Measurements from ENCODE around the gene SDK2.

The SDK2 gene

GRCh38 chr17:73498886-73499554 is 145.2 kb downstream of the SDK2 start:
- DNase-seq, result no peak

GRCh38 chr17:73498176-73498575 is 146.1 kb downstream of the SDK2 start:
- no peak for DNase-seq

GRCh38 chr17:73497721-73498120 is 146.5 kb downstream of the SDK2 start:
- DNase-seq, result no peak

GRCh38 chr17:73496232-73496631 is 148.0 kb downstream of the SDK2 start:
- no peak for DNase-seq

- no peak for DNase-seq
Observed at GRCh38 chr17:73495641-73496040, 148.6 kb downstream of the SDK2 start.

GRCh38 chr17:73494950-73495349 is 149.3 kb downstream of the SDK2 start:
- no peak for DNase-seq

GRCh38 chr17:73493956-73494926 is 150.0 kb downstream of the SDK2 start:
- no peak for DNase-seq

GRCh38 chr17:73492821-73493814 is 151.1 kb downstream of the SDK2 start:
- no peak for DNase-seq

GRCh38 chr17:73492125-73492820 is 152.0 kb downstream of the SDK2 start:
- DNase-seq, result no peak

- no peak for DNase-seq
Observed at GRCh38 chr17:73491648-73492047, 152.6 kb downstream of the SDK2 start.

GRCh38 chr17:73490851-73491250 is 153.4 kb downstream of the SDK2 start:
- DNase-seq, result no peak

- no peak for DNase-seq
Observed at GRCh38 chr17:73489991-73490390, 154.3 kb downstream of the SDK2 start.

- no peak for DNase-seq
Observed at GRCh38 chr17:73489333-73489732, 154.9 kb downstream of the SDK2 start.

- no peak for DNase-seq
Observed at GRCh38 chr17:73485130-73485529, 159.1 kb downstream of the SDK2 start.

- no peak for DNase-seq
Observed at GRCh38 chr17:73482894-73483293, 161.4 kb downstream of the SDK2 start.

GRCh38 chr17:73482251-73482716 is 162.0 kb downstream of the SDK2 start:
- no peak for DNase-seq

GRCh38 chr17:73481676-73482075 is 162.6 kb downstream of the SDK2 start:
- no peak for DNase-seq

GRCh38 chr17:73480740-73481139 is 163.5 kb downstream of the SDK2 start:
- DNase-seq, result no peak

- DNase-seq, result no peak
Observed at GRCh38 chr17:73478768-73479424, 165.3 kb downstream of the SDK2 start.

GRCh38 chr17:73478334-73478733 is 165.9 kb downstream of the SDK2 start:
- DNase-seq, result no peak

GRCh38 chr17:73476890-73477350 is 167.3 kb downstream of the SDK2 start:
- DNase-seq, result no peak

Measured in CD4-positive, alpha-beta T cell treated with Interleukin-17A for 1 hour (primary cell).